ENCODE results near the gene NUTM2F. TPM values are rescaled to one million over a fixed set of nuclear protein-coding genes. Genes with fewer than 3 reads are reported as not detected.
"Not testable (repeated sequence)": the region's sequence is repeated elsewhere in the genome, so short reads cannot be mapped to it uniquely, and the experiment has no call there.

The NUTM2F gene
- total RNA-seq, 1 donor from 2014 or later: not detected

GRCh38 chr9:94317949-94318657, 10.3 kb downstream of the NUTM2F start:
- DNase-seq (ENCODE audit: missing footprints); intact Hi-C loops (cut with DNase I); ATAC-seq: not testable (repeated sequence)

- DNase-seq (ENCODE audit: missing footprints); intact Hi-C loops (cut with DNase I): not testable (repeated sequence)
Observed at GRCh38 chr9:94316236-94316635, 12.2 kb downstream of the NUTM2F start.

GRCh38 chr9:94315034-94315984, 13.1 kb downstream of the NUTM2F start:
- DNase-seq (ENCODE audit: missing footprints); ATAC-seq; intact Hi-C loops (cut with DNase I): not testable (repeated sequence)

More at GRCh38 chr9:94316236-94316635, 12.2 kb downstream of the NUTM2F start:
- not testable (repeated sequence) for ATAC-seq

DNA sequence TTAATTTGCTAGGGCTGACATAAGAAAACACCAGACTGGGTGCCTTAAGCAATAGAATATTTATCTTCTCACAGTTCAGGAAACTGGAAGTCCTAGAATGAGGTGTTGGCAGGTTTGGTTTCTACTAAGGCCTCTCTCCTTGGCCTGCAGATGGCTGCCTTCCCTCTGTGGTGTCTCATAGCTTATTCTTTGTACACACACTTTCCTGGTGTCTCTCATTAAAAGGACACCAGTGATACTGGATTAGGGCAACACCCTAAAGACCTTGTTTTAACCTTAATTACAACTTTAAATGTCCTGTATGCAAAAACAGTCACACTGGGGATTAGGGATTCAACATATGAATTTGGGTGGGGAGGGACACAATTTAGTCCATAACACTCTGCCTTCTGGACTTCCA, 25.1 kb downstream of the NUTM2F start:
- ATAC-seq (no peak), DNase-seq (ENCODE audit: missing footprints) (no peak)
- intact Hi-C loops (cut with DNase I): no loop called here

DNA sequence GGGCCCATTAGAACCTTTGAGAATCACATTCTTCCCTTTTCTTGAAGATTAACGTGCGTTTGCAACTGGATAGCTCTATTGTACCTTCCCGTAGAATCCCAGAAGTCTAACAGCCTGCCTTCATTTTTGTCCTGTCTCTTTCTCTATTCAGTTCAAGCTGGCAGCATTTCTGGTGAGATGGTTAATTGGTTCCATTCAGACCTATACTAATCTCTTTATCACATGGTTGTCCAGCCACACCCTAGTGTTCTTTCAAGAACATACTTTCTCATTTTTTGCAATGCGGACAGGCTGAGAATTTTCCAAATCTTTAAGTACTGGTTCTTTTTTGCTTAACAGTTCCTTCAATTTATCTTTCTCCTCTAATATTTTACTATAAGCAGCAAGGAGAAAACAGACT, 26.0 kb downstream of the NUTM2F start:
- intact Hi-C loops (cut with DNase I): no loop called here
- DNase-seq (ENCODE audit: missing footprints) (no peak), ATAC-seq (no peak)

GRCh38 chr9:94301583-94301982, 26.9 kb downstream of the NUTM2F start:
- ATAC-seq: no peak
- DNase-seq (ENCODE audit: missing footprints): no peak
- intact Hi-C loops (cut with DNase I): no loop called here

GRCh38 chr9:94300470-94301301, 27.8 kb downstream of the NUTM2F start:
- intact Hi-C loops (cut with DNase I): no loop called here
- ATAC-seq: peak; percentile 23
- DNase-seq (ENCODE audit: missing footprints): no peak

DNA sequence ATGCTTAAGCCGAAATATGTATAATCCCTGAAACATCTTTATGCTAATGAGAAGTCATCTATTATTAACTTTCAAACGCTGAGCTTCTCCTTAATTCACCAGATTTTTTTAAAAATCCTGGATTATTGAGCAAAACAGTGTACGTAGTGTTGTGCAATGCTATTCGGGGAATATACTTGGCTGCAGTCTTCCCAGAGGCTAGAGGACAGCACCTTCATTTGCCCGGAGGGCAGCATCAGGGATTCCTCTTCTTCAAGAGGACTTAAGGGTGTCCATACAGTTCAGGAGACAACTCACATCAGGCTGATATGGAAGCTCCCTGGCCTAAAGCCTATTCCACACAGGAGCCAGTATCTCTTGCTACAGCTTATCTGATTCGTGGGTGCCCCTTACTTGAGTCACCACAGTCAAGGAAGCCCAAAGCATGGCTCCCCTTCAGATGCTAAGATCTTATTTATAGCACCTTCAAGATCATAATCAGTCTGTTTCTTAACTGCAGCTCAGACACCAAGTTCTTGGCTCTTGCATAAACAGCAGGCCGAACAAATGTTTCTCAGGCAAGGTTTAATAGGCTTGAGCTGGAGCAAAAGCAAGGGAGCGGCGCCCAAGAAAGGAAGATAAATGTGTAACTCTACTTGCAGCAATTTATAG, 29.4 kb downstream of the NUTM2F start:
- DNase-seq (ENCODE audit: missing footprints) (no peak), ATAC-seq (no peak)
- intact Hi-C loops (cut with DNase I): no loop called here

- intact Hi-C loops (cut with DNase I): no loop called here
- no peak for DNase-seq (ENCODE audit: missing footprints)
- ATAC-seq: no peak
Observed at GRCh38 chr9:94289691-94290090, 38.8 kb downstream of the NUTM2F start.

- ATAC-seq (peak; percentile 88), DNase-seq (ENCODE audit: missing footprints) (no peak)
- intact Hi-C loops (cut with DNase I): no loop called here
Observed at GRCh38 chr9:94287877-94288513, 40.4 kb downstream of the NUTM2F start.

- no peak for ATAC-seq
- no peak for DNase-seq (ENCODE audit: missing footprints)
- intact Hi-C loops (cut with DNase I): no loop called here
Observed at GRCh38 chr9:94286116-94286515, 42.3 kb downstream of the NUTM2F start.

DNA sequence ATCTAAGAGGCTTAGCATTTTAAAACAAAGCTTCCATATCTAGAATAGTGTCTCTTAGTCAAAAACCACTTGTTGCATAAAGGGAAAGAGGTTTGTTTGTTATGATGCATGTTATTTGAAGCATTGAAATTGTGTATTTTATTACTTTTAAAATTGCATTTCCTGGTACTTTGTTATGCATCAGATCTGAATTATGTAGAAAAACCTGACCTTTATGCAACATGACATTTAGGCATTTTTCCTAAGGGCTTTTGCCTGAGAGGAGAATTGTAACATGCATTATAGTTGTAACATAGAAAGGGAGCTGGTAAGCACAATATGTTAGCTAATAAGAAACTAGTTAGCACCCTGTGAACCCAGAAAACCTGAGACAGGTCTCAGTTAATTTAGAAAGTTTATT, 47.3 kb downstream of the NUTM2F start:
- ATAC-seq: no peak

GRCh38 chr9:94280409-94280989, 47.9 kb downstream of the NUTM2F start:
- ATAC-seq (no peak), DNase-seq (ENCODE audit: missing footprints) (no peak)
- intact Hi-C loops (cut with DNase I): no loop called here

More for the DNA sequence above, 47.3 kb downstream of the NUTM2F start:
- intact Hi-C loops (cut with DNase I): no loop called here
- no peak for DNase-seq (ENCODE audit: missing footprints)

- ATAC-seq (no peak), DNase-seq (ENCODE audit: missing footprints) (no peak)
- intact Hi-C loops (cut with DNase I): no loop called here
Observed at GRCh38 chr9:94277885-94278536, 50.4 kb downstream of the NUTM2F start.

GRCh38 chr9:94277029-94277428, 51.4 kb downstream of the NUTM2F start:
- intact Hi-C loops (cut with DNase I): not testable (repeated sequence)

GRCh38 chr9:94270009-94270408, 58.4 kb downstream of the NUTM2F start:
- intact Hi-C loops (cut with DNase I): no loop called here
- ATAC-seq: no peak
- DNase-seq (ENCODE audit: missing footprints): no peak

More at GRCh38 chr9:94277029-94277428, 51.4 kb downstream of the NUTM2F start:
- DNase-seq (ENCODE audit: missing footprints); ATAC-seq: not testable (repeated sequence)

DNA sequence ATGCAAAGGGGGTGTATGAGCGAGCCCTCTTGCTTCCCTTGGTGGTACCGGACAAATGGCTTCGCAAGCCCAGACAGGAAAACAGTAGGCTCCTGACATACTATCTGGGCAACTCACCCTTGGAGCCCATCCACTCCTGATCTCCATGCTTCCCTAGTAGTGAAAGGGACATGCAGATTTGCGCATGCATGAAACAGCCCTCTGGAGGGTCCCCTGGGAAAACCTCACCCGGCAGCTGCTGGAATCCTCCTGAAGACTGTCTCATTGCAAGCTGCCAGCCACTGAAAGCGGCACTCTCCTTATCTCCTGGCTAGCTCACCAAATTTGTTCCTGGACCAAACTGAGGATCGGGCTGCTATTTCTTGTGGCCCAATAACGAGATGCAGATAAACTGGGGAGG, 59.2 kb downstream of the NUTM2F start:
- DNase-seq (ENCODE audit: missing footprints): no peak
- intact Hi-C loops (cut with DNase I): no loop called here
- peak; percentile 48 for ATAC-seq

Measured in Right ventricle myocardium inferior (tissue), 1 donor.